ENCODE measurements around the gene C2orf76. TPM values are rescaled to one million over a fixed set of nuclear protein-coding genes. Genes with fewer than 3 reads are reported as not detected.
A peak's percentile ranks its signal among the peaks of the same experiment; 100 is the strongest.

C2orf76 gene
- polyA plus RNA-seq, 1 donor from 2014 or later: 37.7 TPM

DNA sequence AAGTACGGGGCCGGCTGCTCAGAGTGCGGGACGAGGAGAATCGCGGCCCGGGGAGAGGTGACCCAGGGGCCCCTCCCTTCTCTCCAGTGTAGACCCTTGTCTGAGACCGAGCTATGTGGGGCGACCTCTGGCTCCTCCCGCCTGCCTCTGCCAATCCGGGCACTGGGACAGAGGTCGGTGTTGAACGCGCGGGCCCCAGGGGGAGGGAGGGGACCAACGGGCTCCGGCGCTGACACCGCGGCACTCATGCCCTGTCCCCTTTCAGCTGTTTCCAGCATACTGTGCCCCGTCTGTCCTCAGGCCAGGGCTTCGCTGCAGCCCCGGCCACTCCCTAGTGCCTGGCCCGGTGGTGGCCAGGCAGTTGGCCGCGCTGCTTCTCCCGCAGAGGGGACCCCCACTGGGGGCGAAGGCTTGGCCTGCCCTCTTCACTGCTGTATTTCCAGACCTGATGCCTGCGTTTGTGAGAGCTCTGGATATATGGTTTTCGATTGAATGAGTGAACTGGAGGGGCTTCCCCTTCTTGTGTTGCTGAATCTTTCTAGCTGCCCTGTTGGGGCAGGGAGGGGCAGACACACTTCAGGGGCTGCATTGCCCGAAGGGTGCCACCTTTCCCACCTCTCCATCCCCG is 952 bp upstream of the C2orf76 start:
- Histone ChIP-seq H3K27me3 (ENCODE audit: insufficient read depth, low read depth, low read length) (no peaks in the 10 kb centered on the region), H3K9me2 (ENCODE audit: insufficient read depth, low read length) (no peaks in the 10 kb centered on the region), H2AFZ (ENCODE audit: low read depth, low read length) (peak overlapping the region; percentile 78), H3K4me3 (ENCODE audit: low read length) (peak overlapping the region; percentile 87), H3K79me2 (replicated peaks; ENCODE audit: insufficient read depth, low read length) (peaks cover 17% of the 10 kb centered on the region), H3K36me3 (ENCODE audit: insufficient read depth, low read length) (peaks cover 5% of the 10 kb centered on the region), H4K20me1 (ENCODE audit: insufficient read depth) (no peaks in the 10 kb centered on the region), H3F3A (ENCODE audit: insufficient read depth, low read length, poor library complexity, severe bottlenecking) (no peaks in the 10 kb centered on the region), H3K27ac (ENCODE audit: low read length) (no peak overlapping the region), H3K9ac (ENCODE audit: low read length) (peak overlapping the region; percentile 66), H3K9me3 (ENCODE audit: low read length) (no peaks in the 10 kb centered on the region), H3K4me2 (ENCODE audit: low read length) (peak overlapping the region; percentile 83)
- TF ChIP-seq POLR2AphosphoS5 (IDR thresholded peaks at IDR 0.05): no peak
- TF ChIP-seq, protein P1, sequence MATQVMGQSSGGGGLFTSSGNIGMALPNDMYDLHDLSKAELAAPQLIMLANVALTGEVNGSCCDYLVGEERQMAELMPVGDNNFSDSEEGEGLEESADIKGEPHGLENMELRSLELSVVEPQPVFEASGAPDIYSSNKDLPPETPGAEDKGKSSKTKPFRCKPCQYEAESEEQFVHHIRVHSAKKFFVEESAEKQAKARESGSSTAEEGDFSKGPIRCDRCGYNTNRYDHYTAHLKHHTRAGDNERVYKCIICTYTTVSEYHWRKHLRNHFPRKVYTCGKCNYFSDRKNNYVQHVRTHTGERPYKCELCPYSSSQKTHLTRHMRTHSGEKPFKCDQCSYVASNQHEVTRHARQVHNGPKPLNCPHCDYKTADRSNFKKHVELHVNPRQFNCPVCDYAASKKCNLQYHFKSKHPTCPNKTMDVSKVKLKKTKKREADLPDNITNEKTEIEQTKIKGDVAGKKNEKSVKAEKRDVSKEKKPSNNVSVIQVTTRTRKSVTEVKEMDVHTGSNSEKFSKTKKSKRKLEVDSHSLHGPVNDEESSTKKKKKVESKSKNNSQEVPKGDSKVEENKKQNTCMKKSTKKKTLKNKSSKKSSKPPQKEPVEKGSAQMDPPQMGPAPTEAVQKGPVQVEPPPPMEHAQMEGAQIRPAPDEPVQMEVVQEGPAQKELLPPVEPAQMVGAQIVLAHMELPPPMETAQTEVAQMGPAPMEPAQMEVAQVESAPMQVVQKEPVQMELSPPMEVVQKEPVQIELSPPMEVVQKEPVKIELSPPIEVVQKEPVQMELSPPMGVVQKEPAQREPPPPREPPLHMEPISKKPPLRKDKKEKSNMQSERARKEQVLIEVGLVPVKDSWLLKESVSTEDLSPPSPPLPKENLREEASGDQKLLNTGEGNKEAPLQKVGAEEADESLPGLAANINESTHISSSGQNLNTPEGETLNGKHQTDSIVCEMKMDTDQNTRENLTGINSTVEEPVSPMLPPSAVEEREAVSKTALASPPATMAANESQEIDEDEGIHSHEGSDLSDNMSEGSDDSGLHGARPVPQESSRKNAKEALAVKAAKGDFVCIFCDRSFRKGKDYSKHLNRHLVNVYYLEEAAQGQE (IDR thresholded peaks at IDR 0.05; ENCODE audit: borderline replicate concordance): no peak
- TF ChIP-seq RAD21 (conservative IDR thresholded peaks at IDR 0.05): no peak
- TF ChIP-seq SMC3 (conservative IDR thresholded peaks at IDR 0.05; ENCODE audit: poor library complexity): no peak
- TF ChIP-seq, protein P2, sequence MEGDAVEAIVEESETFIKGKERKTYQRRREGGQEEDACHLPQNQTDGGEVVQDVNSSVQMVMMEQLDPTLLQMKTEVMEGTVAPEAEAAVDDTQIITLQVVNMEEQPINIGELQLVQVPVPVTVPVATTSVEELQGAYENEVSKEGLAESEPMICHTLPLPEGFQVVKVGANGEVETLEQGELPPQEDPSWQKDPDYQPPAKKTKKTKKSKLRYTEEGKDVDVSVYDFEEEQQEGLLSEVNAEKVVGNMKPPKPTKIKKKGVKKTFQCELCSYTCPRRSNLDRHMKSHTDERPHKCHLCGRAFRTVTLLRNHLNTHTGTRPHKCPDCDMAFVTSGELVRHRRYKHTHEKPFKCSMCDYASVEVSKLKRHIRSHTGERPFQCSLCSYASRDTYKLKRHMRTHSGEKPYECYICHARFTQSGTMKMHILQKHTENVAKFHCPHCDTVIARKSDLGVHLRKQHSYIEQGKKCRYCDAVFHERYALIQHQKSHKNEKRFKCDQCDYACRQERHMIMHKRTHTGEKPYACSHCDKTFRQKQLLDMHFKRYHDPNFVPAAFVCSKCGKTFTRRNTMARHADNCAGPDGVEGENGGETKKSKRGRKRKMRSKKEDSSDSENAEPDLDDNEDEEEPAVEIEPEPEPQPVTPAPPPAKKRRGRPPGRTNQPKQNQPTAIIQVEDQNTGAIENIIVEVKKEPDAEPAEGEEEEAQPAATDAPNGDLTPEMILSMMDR (IDR thresholded peaks at IDR 0.05; ENCODE audit: poor library complexity, severe bottlenecking): no peak

DNA sequence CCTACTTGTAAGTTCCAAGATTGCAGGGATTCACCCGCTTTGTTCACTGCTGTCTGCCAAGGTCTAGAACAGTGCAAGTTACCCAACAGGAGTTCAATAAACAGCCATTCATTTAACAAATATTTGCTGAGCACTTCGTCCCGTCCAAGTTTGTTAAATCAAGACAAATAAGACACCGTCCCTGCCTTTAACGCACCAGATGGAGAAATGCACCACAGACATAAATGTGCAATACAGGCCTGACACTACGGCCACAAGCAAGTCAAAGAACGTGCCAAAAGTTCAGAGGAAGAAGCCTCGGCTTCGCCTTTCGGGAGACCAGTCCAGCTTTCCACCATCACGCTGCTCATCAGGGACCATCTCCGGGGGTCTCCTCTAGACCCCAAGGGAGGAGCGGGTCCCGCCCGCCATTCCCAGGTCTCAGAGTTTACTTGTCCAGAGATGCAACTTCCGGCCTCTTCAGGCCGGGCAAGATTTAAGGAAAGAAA is 429 bp downstream of the C2orf76 start:
- Histone ChIP-seq H3K79me2 (replicated peaks; ENCODE audit: insufficient read depth, low read length) (peaks cover 17% of the 10 kb centered on the region), H2AFZ (ENCODE audit: low read depth, low read length) (peak overlapping the region; percentile 62), H3K9ac (ENCODE audit: low read length) (peak overlapping the region; percentile 66), H3K27ac (ENCODE audit: low read length) (no peak overlapping the region), H3K9me3 (ENCODE audit: low read length) (no peaks in the 10 kb centered on the region), H4K20me1 (ENCODE audit: insufficient read depth) (no peaks in the 10 kb centered on the region), H3K27me3 (ENCODE audit: insufficient read depth, low read depth, low read length) (no peaks in the 10 kb centered on the region), H3K4me3 (ENCODE audit: low read length) (peak overlapping the region; percentile 87), H3F3A (ENCODE audit: insufficient read depth, low read length, poor library complexity, severe bottlenecking) (no peaks in the 10 kb centered on the region), H3K36me3 (ENCODE audit: insufficient read depth, low read length) (peaks cover 5% of the 10 kb centered on the region), H3K9me2 (ENCODE audit: insufficient read depth, low read length) (no peaks in the 10 kb centered on the region), H3K4me2 (ENCODE audit: low read length) (peak overlapping the region; percentile 80)
- TF ChIP-seq RAD21 (conservative IDR thresholded peaks at IDR 0.05): no peak
- TF ChIP-seq, protein P1 (IDR thresholded peaks at IDR 0.05; ENCODE audit: borderline replicate concordance): no peak
- TF ChIP-seq EP300 (conservative IDR thresholded peaks at IDR 0.05; ENCODE audit: poor library complexity, severe bottlenecking): no peak
- no peak for TF ChIP-seq TAF1 (IDR thresholded peaks at IDR 0.05; ENCODE audit: low read depth)
- TF ChIP-seq MXI1 (conservative IDR thresholded peaks at IDR 0.05; ENCODE audit: poor library complexity, severe bottlenecking): no peak
- TF ChIP-seq EZH2 (IDR thresholded peaks at IDR 0.05; ENCODE audit: borderline replicate concordance, insufficient read depth, low read length, poor library complexity, severe bottlenecking): no peak
- TF ChIP-seq SMC3 (conservative IDR thresholded peaks at IDR 0.05; ENCODE audit: poor library complexity): no peak
- TF ChIP-seq, protein P2 (IDR thresholded peaks at IDR 0.05; ENCODE audit: poor library complexity, severe bottlenecking): no peak
- TF ChIP-seq POLR2AphosphoS5 (IDR thresholded peaks at IDR 0.05): no peak
